ENCODE data around the gene PSMD12. TPM values are rescaled to one million over a fixed set of nuclear protein-coding genes. Genes with fewer than 3 reads are reported as not detected.
"Not testable (repeated sequence)": the region's sequence is repeated elsewhere in the genome, so short reads cannot be mapped to it uniquely, and the experiment has no call there.

PSMD12 gene
- total RNA-seq, 1 donor from 2014 or later, result 21.4 TPM

DNA sequence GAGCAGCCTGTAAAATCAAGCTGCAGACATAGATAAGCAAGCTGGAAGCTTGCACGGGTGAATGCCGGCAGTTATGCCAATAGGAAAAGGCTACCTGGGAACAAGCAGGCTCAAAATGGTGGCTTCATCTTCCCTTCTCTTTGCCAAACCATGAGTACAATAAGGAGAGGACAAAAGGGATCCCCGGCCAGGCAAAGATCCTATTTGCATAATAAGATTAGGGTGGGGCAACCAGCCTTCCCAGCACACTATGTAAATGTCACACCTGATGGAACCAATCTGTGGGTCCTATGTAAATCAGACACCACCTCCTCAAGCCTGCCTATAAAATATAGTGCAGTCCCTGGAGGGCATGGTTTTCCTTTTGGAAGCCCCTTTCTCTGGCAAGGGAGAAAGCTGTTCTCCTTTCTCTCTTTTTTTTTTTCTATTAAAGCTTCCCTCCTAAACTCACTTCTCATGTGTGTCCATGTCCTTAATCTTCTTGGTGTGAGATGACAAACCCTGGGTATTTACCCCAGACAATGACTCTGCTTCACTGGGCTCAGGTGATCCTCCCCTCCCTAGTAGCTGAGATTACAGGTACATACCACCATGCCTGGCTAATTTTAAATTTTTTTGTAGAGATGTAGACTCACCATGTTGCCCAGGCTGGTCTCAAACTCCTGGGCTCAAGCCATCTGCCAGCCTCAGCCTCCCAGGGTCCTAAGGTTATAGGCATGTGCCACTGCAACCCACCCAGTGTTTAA, 44.2 kb downstream of the PSMD12 start:
- Histone ChIP-seq H3K36me3 (ENCODE audit: control insufficient read depth in 3 of 3, insufficient read depth in 3 of 3, low read length in 3 of 3) (no peaks in the 10 kb centered on the region), H3K9me3 (ENCODE audit: control insufficient read depth in 3 of 3, low read length in 3 of 3) (no peaks in the 10 kb centered on the region), H3K9ac (ENCODE audit: low read depth in 1 of 3, low read length in 3 of 3) (no peak overlapping the region), H3K27me3 (ENCODE audit: control insufficient read depth in 3 of 3, insufficient read depth in 3 of 3, low read length in 3 of 3) (no peaks in the 10 kb centered on the region), H3K4me1 (ENCODE audit: control insufficient read depth in 3 of 3, insufficient read depth in 3 of 3, low read length in 3 of 3) (no peaks in the 10 kb centered on the region), H3K27ac (ENCODE audit: low read depth, low read length) (no peak overlapping the region), H3K4me3 (ENCODE audit: low read length in 3 of 3) (no peak overlapping the region)

GRCh38 chr17:67321486-67321885, 44.9 kb downstream of the PSMD12 start:
- H3K4me3 ChIP-seq (ENCODE audit: low read length in 3 of 3); H3K36me3 ChIP-seq (ENCODE audit: control insufficient read depth in 3 of 3, insufficient read depth in 3 of 3, low read length in 3 of 3); H3K9ac ChIP-seq (ENCODE audit: low read depth in 1 of 3, low read length in 3 of 3); H3K4me1 ChIP-seq (ENCODE audit: control insufficient read depth in 3 of 3, insufficient read depth in 3 of 3, low read length in 3 of 3); H3K27me3 ChIP-seq (ENCODE audit: control insufficient read depth in 3 of 3, insufficient read depth in 3 of 3, low read length in 3 of 3); H3K9me3 ChIP-seq (ENCODE audit: control insufficient read depth in 3 of 3, low read length in 3 of 3); H3K27ac ChIP-seq (ENCODE audit: low read depth, low read length): not testable (repeated sequence)

GRCh38 chr17:67316781-67317180, 49.6 kb downstream of the PSMD12 start:
- no peaks in the 10 kb centered on the region for H3K4me1 ChIP-seq (ENCODE audit: control insufficient read depth in 3 of 3, insufficient read depth in 3 of 3, low read length in 3 of 3)
- H3K36me3 ChIP-seq (ENCODE audit: control insufficient read depth in 3 of 3, insufficient read depth in 3 of 3, low read length in 3 of 3), result no peaks in the 10 kb centered on the region
- no peak overlapping the region for H3K27ac ChIP-seq (ENCODE audit: low read depth, low read length)

DNA sequence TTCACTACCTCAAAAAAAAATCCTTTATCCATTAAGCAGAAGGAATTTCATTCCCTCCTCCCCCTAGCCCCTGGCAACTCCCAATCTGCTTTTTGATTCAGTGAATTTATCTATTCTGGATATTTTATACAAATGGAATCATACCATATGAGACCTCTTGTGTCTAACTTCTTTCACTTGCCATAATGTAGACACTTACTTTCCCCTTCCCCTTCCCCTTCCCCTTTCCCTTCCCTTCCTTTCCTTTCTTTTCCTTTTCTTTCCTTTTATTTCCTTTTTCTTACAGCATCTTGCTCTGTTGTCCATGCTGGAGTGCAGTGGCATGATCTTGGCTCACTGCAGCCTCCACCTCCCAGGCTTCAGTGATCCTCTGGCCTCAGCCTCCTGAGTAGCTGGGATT, 50.5 kb downstream of the PSMD12 start:
- no peak overlapping the region for H3K9ac ChIP-seq (ENCODE audit: low read depth in 1 of 3, low read length in 3 of 3)
- no peak overlapping the region for H3K4me3 ChIP-seq (ENCODE audit: low read length in 3 of 3)
- H3K27ac ChIP-seq (ENCODE audit: low read depth, low read length), result no peak overlapping the region
- no peaks in the 10 kb centered on the region for H3K4me1 ChIP-seq (ENCODE audit: control insufficient read depth in 3 of 3, insufficient read depth in 3 of 3, low read length in 3 of 3)
- H3K36me3 ChIP-seq (ENCODE audit: control insufficient read depth in 3 of 3, insufficient read depth in 3 of 3, low read length in 3 of 3), result no peaks in the 10 kb centered on the region
- H3K9me3 ChIP-seq (ENCODE audit: control insufficient read depth in 3 of 3, low read length in 3 of 3), result no peaks in the 10 kb centered on the region
- no peaks in the 10 kb centered on the region for H3K27me3 ChIP-seq (ENCODE audit: control insufficient read depth in 3 of 3, insufficient read depth in 3 of 3, low read length in 3 of 3)

More at GRCh38 chr17:67316781-67317180, 49.6 kb downstream of the PSMD12 start:
- no peak overlapping the region for H3K9ac ChIP-seq (ENCODE audit: low read depth in 1 of 3, low read length in 3 of 3)
- no peaks in the 10 kb centered on the region for H3K9me3 ChIP-seq (ENCODE audit: control insufficient read depth in 3 of 3, low read length in 3 of 3)
- no peaks in the 10 kb centered on the region for H3K27me3 ChIP-seq (ENCODE audit: control insufficient read depth in 3 of 3, insufficient read depth in 3 of 3, low read length in 3 of 3)
- H3K4me3 ChIP-seq (ENCODE audit: low read length in 3 of 3), result no peak overlapping the region

DNA sequence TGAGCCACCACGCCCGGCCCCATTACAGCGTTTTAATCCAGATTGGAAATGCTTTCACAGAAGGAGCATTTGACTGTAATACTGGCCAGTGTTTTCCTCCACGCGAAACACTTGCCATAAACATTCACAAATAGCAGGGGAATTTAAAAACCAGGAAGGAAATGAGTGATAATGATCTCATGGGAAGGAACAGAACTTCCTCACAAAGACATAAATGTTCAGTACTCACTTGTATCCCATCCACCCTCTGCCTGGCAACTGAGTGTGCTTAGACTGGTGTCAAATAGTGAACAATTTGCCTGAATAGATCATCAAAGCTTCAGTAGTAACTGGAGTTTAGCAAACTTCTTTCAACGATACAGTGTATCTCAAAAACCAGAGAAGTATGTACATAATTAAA, 54.1 kb downstream of the PSMD12 start:
- no peaks in the 10 kb centered on the region for H3K27me3 ChIP-seq (ENCODE audit: control insufficient read depth in 3 of 3, insufficient read depth in 3 of 3, low read length in 3 of 3)
- no peaks in the 10 kb centered on the region for H3K36me3 ChIP-seq (ENCODE audit: control insufficient read depth in 3 of 3, insufficient read depth in 3 of 3, low read length in 3 of 3)
- H3K4me1 ChIP-seq (ENCODE audit: control insufficient read depth in 3 of 3, insufficient read depth in 3 of 3, low read length in 3 of 3), result no peaks in the 10 kb centered on the region
- H3K9me3 ChIP-seq (ENCODE audit: control insufficient read depth in 3 of 3, low read length in 3 of 3), result no peaks in the 10 kb centered on the region
- H3K27ac ChIP-seq (ENCODE audit: low read depth, low read length), result no peak overlapping the region
- no peak overlapping the region for H3K9ac ChIP-seq (ENCODE audit: low read depth in 1 of 3, low read length in 3 of 3)
- no peak overlapping the region for H3K4me3 ChIP-seq (ENCODE audit: low read length in 3 of 3)

GRCh38 chr17:67311575-67311974, 54.8 kb downstream of the PSMD12 start:
- no peak overlapping the region for H3K4me3 ChIP-seq (ENCODE audit: low read length in 3 of 3)
- no peak overlapping the region for H3K27ac ChIP-seq (ENCODE audit: low read depth, low read length)
- H3K9me3 ChIP-seq (ENCODE audit: control insufficient read depth in 3 of 3, low read length in 3 of 3), result no peaks in the 10 kb centered on the region

DNA sequence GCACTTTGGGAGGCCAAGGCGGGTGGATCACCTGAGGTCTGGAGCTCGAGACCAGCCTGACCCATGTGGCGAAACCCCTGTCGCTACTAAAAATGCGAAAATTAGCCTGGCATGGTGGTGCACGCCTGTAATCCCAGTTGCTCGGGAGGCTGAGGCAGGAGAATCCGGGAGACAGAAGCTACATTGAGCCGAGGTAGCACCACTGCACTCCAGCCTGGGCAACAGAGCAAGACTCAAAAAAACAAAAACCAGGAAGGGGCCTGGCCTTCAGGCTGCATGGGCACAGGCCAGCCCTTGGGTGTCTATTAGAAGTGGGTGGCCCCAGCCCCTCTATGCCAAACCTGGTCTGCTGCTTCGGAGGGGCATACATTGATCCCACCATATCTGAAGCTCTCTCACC, 56.0 kb downstream of the PSMD12 start:
- no peaks in the 10 kb centered on the region for H3K9me3 ChIP-seq (ENCODE audit: control insufficient read depth in 3 of 3, low read length in 3 of 3)
- no peak overlapping the region for H3K4me3 ChIP-seq (ENCODE audit: low read length in 3 of 3)
- no peak overlapping the region for H3K9ac ChIP-seq (ENCODE audit: low read depth in 1 of 3, low read length in 3 of 3)
- no peaks in the 10 kb centered on the region for H3K4me1 ChIP-seq (ENCODE audit: control insufficient read depth in 3 of 3, insufficient read depth in 3 of 3, low read length in 3 of 3)
- no peaks in the 10 kb centered on the region for H3K27me3 ChIP-seq (ENCODE audit: control insufficient read depth in 3 of 3, insufficient read depth in 3 of 3, low read length in 3 of 3)
- no peaks in the 10 kb centered on the region for H3K36me3 ChIP-seq (ENCODE audit: control insufficient read depth in 3 of 3, insufficient read depth in 3 of 3, low read length in 3 of 3)
- no peak overlapping the region for H3K27ac ChIP-seq (ENCODE audit: low read depth, low read length)

More at GRCh38 chr17:67311575-67311974, 54.8 kb downstream of the PSMD12 start:
- Histone ChIP-seq H3K9ac (ENCODE audit: low read depth in 1 of 3, low read length in 3 of 3) (no peak overlapping the region), H3K36me3 (ENCODE audit: control insufficient read depth in 3 of 3, insufficient read depth in 3 of 3, low read length in 3 of 3) (no peaks in the 10 kb centered on the region), H3K4me1 (ENCODE audit: control insufficient read depth in 3 of 3, insufficient read depth in 3 of 3, low read length in 3 of 3) (no peaks in the 10 kb centered on the region), H3K27me3 (ENCODE audit: control insufficient read depth in 3 of 3, insufficient read depth in 3 of 3, low read length in 3 of 3) (no peaks in the 10 kb centered on the region)

GRCh38 chr17:67305446-67306235, 60.7 kb downstream of the PSMD12 start:
- H3K9ac ChIP-seq (ENCODE audit: low read depth in 1 of 3, low read length in 3 of 3); H3K36me3 ChIP-seq (ENCODE audit: control insufficient read depth in 3 of 3, insufficient read depth in 3 of 3, low read length in 3 of 3); H3K27me3 ChIP-seq (ENCODE audit: control insufficient read depth in 3 of 3, insufficient read depth in 3 of 3, low read length in 3 of 3); H3K4me3 ChIP-seq (ENCODE audit: low read length in 3 of 3); H3K9me3 ChIP-seq (ENCODE audit: control insufficient read depth in 3 of 3, low read length in 3 of 3); H3K4me1 ChIP-seq (ENCODE audit: control insufficient read depth in 3 of 3, insufficient read depth in 3 of 3, low read length in 3 of 3); H3K27ac ChIP-seq (ENCODE audit: low read depth, low read length): not testable (repeated sequence)

DNA sequence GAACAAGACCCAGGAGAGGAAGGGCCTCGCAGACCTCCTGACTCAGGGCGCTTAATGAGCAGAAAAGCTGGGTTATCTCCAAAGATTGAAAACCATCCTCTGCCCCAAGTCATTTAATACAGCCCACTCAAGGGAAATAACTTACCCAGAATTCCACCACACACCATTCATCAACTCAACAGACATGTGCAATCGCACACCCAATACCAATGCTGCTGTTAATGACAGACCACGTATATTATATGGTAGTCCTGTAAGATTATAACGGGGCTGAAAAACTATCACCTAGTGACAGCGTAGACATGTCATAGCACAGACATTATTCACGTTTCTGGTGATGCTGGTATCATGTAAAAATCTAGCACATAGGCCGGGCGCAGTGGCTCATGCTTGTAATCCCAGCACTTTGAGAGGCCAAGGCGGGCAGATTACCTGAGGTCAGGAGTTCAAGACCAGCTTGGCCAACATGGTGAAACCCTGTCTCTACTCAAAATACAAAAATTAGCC, 68.9 kb downstream of the PSMD12 start:
- Histone ChIP-seq H3K27ac (ENCODE audit: low read depth, low read length) (no peak overlapping the region), H3K9me3 (ENCODE audit: control insufficient read depth in 3 of 3, low read length in 3 of 3) (no peaks in the 10 kb centered on the region), H3K27me3 (ENCODE audit: control insufficient read depth in 3 of 3, insufficient read depth in 3 of 3, low read length in 3 of 3) (no peaks in the 10 kb centered on the region), H3K9ac (ENCODE audit: low read depth in 1 of 3, low read length in 3 of 3) (no peak overlapping the region), H3K36me3 (ENCODE audit: control insufficient read depth in 3 of 3, insufficient read depth in 3 of 3, low read length in 3 of 3) (no peaks in the 10 kb centered on the region), H3K4me1 (ENCODE audit: control insufficient read depth in 3 of 3, insufficient read depth in 3 of 3, low read length in 3 of 3) (peaks cover 0 to 8% (median 6%) of the 10 kb centered on the region in 3 donors), H3K4me3 (ENCODE audit: low read length in 3 of 3) (no peak overlapping the region)
